Prostate gland (tissue), 2 donors: ENCODE data around the gene SHC2.

ENCODE experiments used
- POLR2A ChIP-seq: fragments of 450-650 bp; IDR thresholded peaks from one replicate; pipeline ENCODE4 v1.6.1; 2016; ENCODE audit warnings: antibody characterized with exemption, mild to moderate bottlenecking
- TF ChIP-seq, protein P1 (sequence below), 4 experiments: fragments of 200-600 bp in 2 of 4; fragments of 450-650 bp in 2 of 4; sonication (generic) in 2 of 4; IDR thresholded peaks; 1 replicate in 3 of 4; 2 replicates in 1 of 4; pipeline ENCODE4 v1.5.1; 2016 to 2019; ENCODE audit warnings: antibody characterized with exemption in 4 of 4, mild to moderate bottlenecking in 2 of 4, moderate library complexity in 2 of 4

- TF ChIP-seq, protein P1, sequence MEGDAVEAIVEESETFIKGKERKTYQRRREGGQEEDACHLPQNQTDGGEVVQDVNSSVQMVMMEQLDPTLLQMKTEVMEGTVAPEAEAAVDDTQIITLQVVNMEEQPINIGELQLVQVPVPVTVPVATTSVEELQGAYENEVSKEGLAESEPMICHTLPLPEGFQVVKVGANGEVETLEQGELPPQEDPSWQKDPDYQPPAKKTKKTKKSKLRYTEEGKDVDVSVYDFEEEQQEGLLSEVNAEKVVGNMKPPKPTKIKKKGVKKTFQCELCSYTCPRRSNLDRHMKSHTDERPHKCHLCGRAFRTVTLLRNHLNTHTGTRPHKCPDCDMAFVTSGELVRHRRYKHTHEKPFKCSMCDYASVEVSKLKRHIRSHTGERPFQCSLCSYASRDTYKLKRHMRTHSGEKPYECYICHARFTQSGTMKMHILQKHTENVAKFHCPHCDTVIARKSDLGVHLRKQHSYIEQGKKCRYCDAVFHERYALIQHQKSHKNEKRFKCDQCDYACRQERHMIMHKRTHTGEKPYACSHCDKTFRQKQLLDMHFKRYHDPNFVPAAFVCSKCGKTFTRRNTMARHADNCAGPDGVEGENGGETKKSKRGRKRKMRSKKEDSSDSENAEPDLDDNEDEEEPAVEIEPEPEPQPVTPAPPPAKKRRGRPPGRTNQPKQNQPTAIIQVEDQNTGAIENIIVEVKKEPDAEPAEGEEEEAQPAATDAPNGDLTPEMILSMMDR (IDR thresholded peaks at IDR 0.05) = no peak
- TF ChIP-seq POLR2A = no peak
These were observed 92.2 kb downstream of the SHC2 start for GRCh38 chr19:368630-369024.
